NCI-H146 treated with DMSO at 0.1 percent for 48 hours (cell line): ENCODE results near the gene CHRNB4.

Experiments used
- DNase-seq: peaks from one replicate; lab custom pipeline; 2025; ENCODE audit not compliant: unreplicated experiment; lab: John Stamatoyannopoulos, UW

CHRNB4 gene

GRCh38 chr15:78671626-78672211, 30.7 kb upstream of the CHRNB4 start:
- peak; percentile 65 for DNase-seq

GRCh38 chr15:78668987-78669386, 28.0 kb upstream of the CHRNB4 start:
- no peak for DNase-seq

GRCh38 chr15:78667578-78668236, 26.7 kb upstream of the CHRNB4 start:
- no peak for DNase-seq

- no peak for DNase-seq
These were observed 25.0 kb upstream of the CHRNB4 start for GRCh38 chr15:78666010-78666409.

GRCh38 chr15:78663703-78664102, 22.7 kb upstream of the CHRNB4 start:
- no peak for DNase-seq

GRCh38 chr15:78662028-78662427, 21.0 kb upstream of the CHRNB4 start:
- DNase-seq = no peak

- DNase-seq = no peak
These were observed 20.0 kb upstream of the CHRNB4 start for GRCh38 chr15:78661001-78661400.

- no peak for DNase-seq
These were observed 19.6 kb upstream of the CHRNB4 start for GRCh38 chr15:78660584-78660983.

- no peak for DNase-seq
These were observed 17.8 kb upstream of the CHRNB4 start for GRCh38 chr15:78658823-78659222.

- no peak for DNase-seq
These were observed 13.3 kb upstream of the CHRNB4 start for GRCh38 chr15:78654272-78654671.

- DNase-seq = no peak
These were observed 11.1 kb upstream of the CHRNB4 start for GRCh38 chr15:78651930-78652615.

- no peak for DNase-seq
These were observed 10.0 kb upstream of the CHRNB4 start for GRCh38 chr15:78651007-78651406.

- no peak for DNase-seq
These were observed 9.0 kb upstream of the CHRNB4 start for GRCh38 chr15:78650022-78650421.

- no peak for DNase-seq
These were observed 4.0 kb upstream of the CHRNB4 start for GRCh38 chr15:78645009-78645408.

GRCh38 chr15:78642331-78642730, 1.3 kb upstream of the CHRNB4 start:
- no peak for DNase-seq

- no peak for DNase-seq
These were observed 802 bp upstream of the CHRNB4 start for GRCh38 chr15:78641749-78642275.

- peak; percentile 26 for DNase-seq
These were observed 396 bp downstream of the CHRNB4 start for GRCh38 chr15:78640527-78641101.

- peak; percentile 26 for DNase-seq
These were observed 2.2 kb downstream of the CHRNB4 start for GRCh38 chr15:78638658-78639314.

- DNase-seq = peak; percentile 12
These were observed 3.1 kb downstream of the CHRNB4 start for GRCh38 chr15:78637776-78638435.

- no peak for DNase-seq
These were observed 4.6 kb downstream of the CHRNB4 start for GRCh38 chr15:78636378-78636859.

- no peak for DNase-seq
These were observed 5.7 kb downstream of the CHRNB4 start for GRCh38 chr15:78635346-78635745.
